Psoas muscle (tissue), 8 donors: ENCODE measurements around the gene EPC2. TPM values are rescaled to one million over a fixed set of nuclear protein-coding genes. Genes with fewer than 3 reads are reported as not detected.

Experiments
- ATAC-seq, 4 donors: fragments of 200-7000 bp; cut with Tn5 transposase; one replicate each; pipeline ENCODE4 v1.9.1; 2020; ENCODE audit warnings: moderate library complexity in 3 of 4, mild to moderate bottlenecking in 2 of 4
- DNase-seq, 2 donors: peaks; one replicate each; pipeline ENCODE4 v3.0.0-alpha.2; 2020
- H3K27ac ChIP-seq: fragments of 200-600 bp; one replicate; pipeline ENCODE4 v1.8.0; 2022
- H3K27me3 ChIP-seq, 3 donors: fragments of 200-600 bp in 1 of 3; one replicate each; pipeline versions ENCODE4 v1.6.1 to v1.8.0; 2013 to 2022; ENCODE audit warnings: low read length in 2 of 3, mild to moderate bottlenecking in 2 of 3, moderate library complexity in 1 of 3; ENCODE audit not compliant: insufficient read depth in 3 of 3
- H3K36me3 ChIP-seq, 2 donors: fragments of 200-600 bp in 1 of 2; one replicate each; pipeline versions ENCODE4 v1.6.1 to v1.8.0; 2013 to 2022; ENCODE audit warnings: low read depth in 1 of 2, mild to moderate bottlenecking in 1 of 2, moderate library complexity in 1 of 2; ENCODE audit not compliant: insufficient read depth in 1 of 2
- H3K4me1 ChIP-seq: fragments of 200-600 bp; one replicate; pipeline ENCODE4 v1.8.0; 2022
- H3K4me3 ChIP-seq: fragments of 200-600 bp; one replicate; pipeline ENCODE4 v1.8.0; 2022; ENCODE audit warnings: mild to moderate bottlenecking
- H3K9me3 ChIP-seq: fragments of 200-600 bp; one replicate; pipeline ENCODE4 v1.8.0; 2022
- CTCF ChIP-seq: fragments of 200-600 bp; IDR thresholded peaks from one replicate; pipeline ENCODE4 v1.8.0; 2022; ENCODE audit warnings: antibody characterized with exemption
- WGBS, 3 donors: extraction: QIAGEN DNeasy Blood & Tissue Kit; methylation state at CpG; one replicate each; pipeline versions ENCODE4 v1.1.6 to v1.1.7; 2013; 5-methylcytosine and 5-hydroxymethylcytosine counted together
- intact Hi-C, 2 donors: fragments of 100-400 bp; cut with DNase I; formaldehyde crosslinking; loops; one replicate each; pipeline versions ENCODE4 v1.11.0 to v1.14.2; 2022
- polyA plus RNA-seq, 3 donors: library from polyadenylated mRNA; stranded (reverse); fragments of 200-250 nt; gene quantifications; one replicate each; pipeline ENCODE4 v1.2.3, GENCODE V29; 2013
- total RNA-seq, 4 donors: library from RNA; stranded (reverse); fragmentation: NEBNext Ultra II Directional in 2 of 4; extraction: Animal tissue kit (Norgen Biotek cat#: 25700) in 2 of 4; gene quantifications; one replicate each; pipeline versions ENCODE4 v1.2.1 to v1.2.4, GENCODE V29; 2021 to 2023
- donor health status: healthy with polysubstance abuse.
- donor health status: DM: no; HTN: no; CAD: no; lungs with moderate emphysema.
- donor health status: Bipolar disorder and iron deficiency.
- donor health status: healthy.
- donor health status: DM: yes; HTN: yes; CAD: no.
- donor health status: DM: no; HTN: no; CAD: no.
- donor health status: DM: no; HTN: no; CAD: no.
- donor health status: DM: yes; HTN: yes; CAD: no.

Gene EPC2
- total and polyA plus RNA-seq, 7 donors, result 6.3 to 21.4 (median 15.7) TPM

DNA sequence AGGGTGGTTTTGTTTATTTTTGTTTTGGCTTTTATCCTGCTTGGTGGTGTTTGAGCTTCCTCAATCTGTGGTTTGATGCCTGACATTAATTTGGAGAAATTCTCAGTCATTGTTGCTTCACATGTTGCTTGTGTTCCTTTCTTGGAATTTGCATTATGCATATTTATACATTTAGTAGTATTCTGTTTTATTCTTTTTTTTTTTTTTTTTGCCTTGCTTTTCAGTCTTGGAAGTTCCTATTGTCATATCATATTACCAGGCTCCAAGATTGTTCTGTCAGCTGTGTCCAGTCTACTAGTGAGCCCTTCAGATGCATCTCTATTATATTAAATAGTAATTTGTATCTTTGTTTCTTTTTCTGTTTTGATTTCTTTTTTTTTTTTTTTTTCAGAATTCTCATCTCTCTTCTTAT lies 77.0 kb downstream of the EPC2 start:
- no peak overlapping the region for H3K27ac ChIP-seq
- ATAC-seq (peak in 1 of 4 donors; percentile 54), DNase-seq (no peak)
- H3K4me3 ChIP-seq, result no peak overlapping the region
- no peaks in the 10 kb centered on the region for H3K36me3 ChIP-seq
- no peaks in the 10 kb centered on the region for H3K27me3 ChIP-seq
- intact Hi-C loops, result no loop called here
- H3K9me3 ChIP-seq, result no peaks in the 10 kb centered on the region
- peaks cover 23% of the 10 kb centered on the region for H3K4me1 ChIP-seq
- TF ChIP-seq CTCF, result no peak

- Histone ChIP-seq H3K9me3 (peaks cover 5% of the 10 kb centered on the region), H3K4me1 (peaks cover 23% of the 10 kb centered on the region), H3K36me3 (no peaks in the 10 kb centered on the region), H3K4me3 (no peak overlapping the region), H3K27me3 (no peaks in the 10 kb centered on the region), H3K27ac (no peak overlapping the region)
- no peak for ATAC-seq
- no peak for DNase-seq
- TF ChIP-seq CTCF, result no peak
- intact Hi-C loops, result no loop called here
- 93% methylated on average over 5 of the region's 5 CpGs for WGBS, 3 donors
Observed at GRCh38 chr2:148721991-148722777, 77.6 kb downstream of the EPC2 start.

- H3K4me1 ChIP-seq, result peaks cover 11% of the 10 kb centered on the region
- H3K9me3 ChIP-seq, result peaks cover 11% of the 10 kb centered on the region
- 93 to 100% (median 96%) methylated on average over 1 of the region's 1 CpG for WGBS, 3 donors
- no peak for TF ChIP-seq CTCF
- no peak for DNase-seq
- H3K27ac ChIP-seq, result no peak overlapping the region
- intact Hi-C loops, result no loop called here
- no peaks in the 10 kb centered on the region for H3K36me3 ChIP-seq
- ATAC-seq, result no peak
- H3K27me3 ChIP-seq, result no peaks in the 10 kb centered on the region
- H3K4me3 ChIP-seq, result no peak overlapping the region
Observed at GRCh38 chr2:148725564-148725963, 81.0 kb downstream of the EPC2 start.

DNA sequence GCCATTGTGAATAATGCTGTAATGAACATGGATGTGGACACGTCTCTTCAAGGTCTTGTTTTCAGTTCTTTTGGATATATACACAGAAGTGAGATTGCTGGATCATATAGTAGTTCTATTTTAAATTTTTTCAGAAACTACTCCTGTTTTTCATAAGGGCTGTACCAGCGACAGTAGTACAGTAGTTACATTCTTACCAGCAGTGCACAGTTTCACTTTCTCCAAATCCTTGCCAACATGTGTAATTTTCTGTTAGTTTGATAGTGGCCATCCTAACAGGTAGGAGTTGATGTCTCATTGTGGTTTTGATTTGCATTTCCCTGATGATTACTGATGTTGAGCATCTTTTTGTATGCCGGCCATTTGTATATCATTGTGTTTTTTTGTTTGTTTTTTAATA lies 81.7 kb downstream of the EPC2 start:
- intact Hi-C loops, result no loop called here

More for the DNA sequence above, 81.7 kb downstream of the EPC2 start:
- Histone ChIP-seq H3K9me3 (peaks cover 11% of the 10 kb centered on the region), H3K4me3 (no peak overlapping the region), H3K4me1 (peaks cover 4% of the 10 kb centered on the region), H3K27ac (no peak overlapping the region), H3K27me3 (no peaks in the 10 kb centered on the region), H3K36me3 (no peaks in the 10 kb centered on the region)
- ATAC-seq (no peak), DNase-seq (no peak)
- 83 to 96% (median 94%) methylated on average over 3 of the region's 3 CpGs for WGBS, 3 donors
- TF ChIP-seq CTCF, result no peak
